A549 treated with ZK216348 at 1 μM for 4 hours (cell line): ENCODE measurements around the gene RPL22L1. TPM values are rescaled to one million over a fixed set of nuclear protein-coding genes. Genes with fewer than 3 reads are reported as not detected.

Source experiments
- total RNA-seq: library from RNA; stranded (reverse); fragments of 200-300 nt; extraction: Qiagen RNA extraction; gene quantifications from 5 replicates; pipeline ENCODE4 v1.2.3, GENCODE V29; 2022; ENCODE audit warnings: low read depth

The RPL22L1 gene
- total RNA-seq = 214 to 341 TPM (median 259 TPM) in 5 replicates

GRCh38 chr3:170869645-170870593, at the start of gene RPL22L1:
Gene RPL22L1 (minus strand): TSS chr3:170870195. CDS start chr3:170870167, 28 bp downstream.

GRCh38 chr3:170908235-170909116, 38.5 kb upstream of the RPL22L1 start, which contains the start of gene EIF5A2:
Gene EIF5A2 (minus strand): TSS chr3:170908637. CDS start chr3:170907806, 831 bp downstream.

Other genes starting within 250 kb of the RPL22L1 start
- gene EIF5A2, start 38.4 kb upstream of the RPL22L1 start, total RNA-seq = 10.3 to 15.6 TPM (median 13.9 TPM) in 5 replicates
- not detected in 5 replicates for gene SLC2A2, start 156.5 kb upstream of the RPL22L1 start, total RNA-seq